Measurements from ENCODE around the gene TMSB4X.

GRCh38 chrX:12979616-12980015, 4.7 kb downstream of the TMSB4X start:
- no peak for TF ChIP-seq CTCF (IDR thresholded peaks at IDR 0.05; ENCODE audit: borderline replicate concordance, extremely low read depth, low read length, poor library complexity, severe bottlenecking)
- no peak for TF ChIP-seq EZH2 (IDR thresholded peaks at IDR 0.05; ENCODE audit: borderline replicate concordance, low read depth, low read length, severe bottlenecking)

All from DND-41 (cell line).